Epithelial cell of prostate (primary cell): Measurements from ENCODE around the gene ISG20.
A peak's percentile ranks its signal among the peaks of the same experiment; 100 is the strongest.
"Not testable (repeated sequence)": the region's sequence is repeated elsewhere in the genome, so short reads cannot be mapped to it uniquely, and the experiment has no call there.

ENCODE experiments used
- DNase-seq: peaks from one replicate; pipeline ENCODE4 v3.0.0-alpha.2; 2011; ENCODE audit warnings: low read depth, low spot score
- H3K27ac ChIP-seq: fragments of 450-650 bp; 2 replicates; pipeline ENCODE4 v1.5.1; 2017; ENCODE audit warnings: mild to moderate bottlenecking

Gene ISG20

GRCh38 chr15:88634449-88634848 lies 4.4 kb upstream of the ISG20 start:
- H3K27ac ChIP-seq = peak overlapping the region; percentile 97
- DNase-seq = no peak

DNA sequence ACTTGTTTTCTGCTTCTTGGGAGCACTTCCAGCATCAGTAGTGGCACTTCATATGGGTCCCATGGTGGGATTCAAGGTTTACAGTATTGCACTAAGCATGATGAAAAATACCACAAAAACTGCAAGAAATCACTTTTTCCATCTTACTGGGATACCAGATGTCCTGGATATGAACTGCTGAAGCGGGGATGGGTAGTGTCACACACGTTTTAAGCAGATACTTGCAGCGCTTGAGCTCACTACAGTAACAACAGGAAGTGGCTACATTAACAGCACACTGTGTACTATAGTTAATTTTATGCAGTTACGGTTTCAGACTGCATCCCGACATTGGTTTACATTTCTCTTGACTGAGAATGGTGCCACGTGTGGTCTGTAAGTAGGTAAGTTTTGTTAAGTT lies 3.5 kb upstream of the ISG20 start:
- H3K27ac ChIP-seq = peak overlapping the region; percentile 97
- DNase-seq = no peak

DNA sequence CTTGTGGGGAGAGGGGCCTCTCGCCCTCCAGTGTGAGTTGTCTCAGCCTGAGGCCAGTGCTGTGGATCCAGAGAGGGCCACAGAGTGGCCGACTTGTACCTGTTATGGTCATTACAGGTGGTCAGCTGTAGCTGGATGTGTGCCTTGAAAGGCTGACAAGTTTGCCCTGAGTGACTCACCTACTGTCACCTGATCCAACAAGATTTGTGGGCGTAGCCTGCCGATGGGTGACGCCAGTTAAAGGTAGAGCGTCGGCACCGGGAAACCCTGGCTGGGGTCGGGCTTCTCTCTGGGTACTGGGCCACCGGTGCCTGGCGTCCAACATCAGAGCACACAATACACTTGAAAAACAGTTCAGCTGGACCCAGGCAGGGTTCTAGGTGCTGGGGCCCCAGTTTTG lies 2.8 kb upstream of the ISG20 start:
- H3K27ac ChIP-seq = peak overlapping the region; percentile 97
- DNase-seq = no peak

- peak overlapping the region; percentile 97 for H3K27ac ChIP-seq
- DNase-seq = no peak
Observed at GRCh38 chr15:88636654-88637053, 2.2 kb upstream of the ISG20 start.

GRCh38 chr15:88637436-88637835 lies 1.4 kb upstream of the ISG20 start:
- DNase-seq = no peak
- peak overlapping the region; percentile 97 for H3K27ac ChIP-seq

GRCh38 chr15:88637841-88638625 lies 783 bp upstream of the ISG20 start:
- DNase-seq = no peak

GRCh38 chr15:88641959-88642452 lies 3.2 kb downstream of the ISG20 start:
- H3K27ac ChIP-seq = no peak overlapping the region
- no peak for DNase-seq

More at GRCh38 chr15:88637841-88638625, 783 bp upstream of the ISG20 start:
- peak overlapping the region; percentile 97 for H3K27ac ChIP-seq

- not testable (repeated sequence) for H3K27ac ChIP-seq, DNase-seq
Observed at GRCh38 chr15:88642514-88642913, 3.7 kb downstream of the ISG20 start.

DNA sequence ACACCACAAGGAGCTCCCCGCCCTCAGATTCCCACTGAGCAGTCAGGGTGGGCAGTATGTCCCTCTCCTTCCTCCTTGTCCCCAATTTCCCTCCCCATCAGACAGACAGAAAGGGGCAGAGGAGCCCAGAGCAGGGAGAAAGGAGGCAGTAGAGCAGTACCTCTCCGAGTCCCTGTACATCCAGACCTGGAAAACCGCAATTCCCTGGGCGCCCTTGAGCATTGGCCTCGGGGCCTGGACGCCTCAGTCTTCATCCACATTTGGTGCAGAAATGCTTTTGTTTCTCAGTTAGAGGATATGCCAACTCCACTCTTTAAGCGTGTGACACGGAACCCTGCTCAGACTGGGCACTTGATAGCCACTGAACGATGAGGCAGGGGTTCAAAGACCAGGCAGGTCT lies 5.9 kb downstream of the ISG20 start:
- no peak for DNase-seq
- H3K27ac ChIP-seq = no peak overlapping the region

GRCh38 chr15:88645171-88646087 lies 6.6 kb downstream of the ISG20 start:
- DNase-seq = no peak
- no peak overlapping the region for H3K27ac ChIP-seq

DNA sequence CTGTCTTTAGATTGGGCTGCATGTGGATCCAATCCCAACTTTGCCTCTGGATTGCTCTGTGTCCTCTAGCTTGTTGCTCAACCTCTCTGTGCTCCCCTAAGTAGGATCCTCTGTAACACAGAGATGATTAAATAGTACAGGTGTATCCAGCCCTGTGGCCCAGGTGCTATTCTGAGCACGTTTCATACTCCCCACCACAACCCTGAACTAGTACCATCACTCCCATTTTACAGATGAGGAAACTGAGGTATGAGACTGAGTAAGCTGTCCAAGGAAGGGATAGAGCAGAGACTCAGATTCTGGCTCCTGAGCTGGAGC lies 7.2 kb downstream of the ISG20 start:
- DNase-seq = no peak
- no peak overlapping the region for H3K27ac ChIP-seq

GRCh38 chr15:88646951-88647350 lies 8.1 kb downstream of the ISG20 start:
- H3K27ac ChIP-seq = no peak overlapping the region
- DNase-seq = no peak

DNA sequence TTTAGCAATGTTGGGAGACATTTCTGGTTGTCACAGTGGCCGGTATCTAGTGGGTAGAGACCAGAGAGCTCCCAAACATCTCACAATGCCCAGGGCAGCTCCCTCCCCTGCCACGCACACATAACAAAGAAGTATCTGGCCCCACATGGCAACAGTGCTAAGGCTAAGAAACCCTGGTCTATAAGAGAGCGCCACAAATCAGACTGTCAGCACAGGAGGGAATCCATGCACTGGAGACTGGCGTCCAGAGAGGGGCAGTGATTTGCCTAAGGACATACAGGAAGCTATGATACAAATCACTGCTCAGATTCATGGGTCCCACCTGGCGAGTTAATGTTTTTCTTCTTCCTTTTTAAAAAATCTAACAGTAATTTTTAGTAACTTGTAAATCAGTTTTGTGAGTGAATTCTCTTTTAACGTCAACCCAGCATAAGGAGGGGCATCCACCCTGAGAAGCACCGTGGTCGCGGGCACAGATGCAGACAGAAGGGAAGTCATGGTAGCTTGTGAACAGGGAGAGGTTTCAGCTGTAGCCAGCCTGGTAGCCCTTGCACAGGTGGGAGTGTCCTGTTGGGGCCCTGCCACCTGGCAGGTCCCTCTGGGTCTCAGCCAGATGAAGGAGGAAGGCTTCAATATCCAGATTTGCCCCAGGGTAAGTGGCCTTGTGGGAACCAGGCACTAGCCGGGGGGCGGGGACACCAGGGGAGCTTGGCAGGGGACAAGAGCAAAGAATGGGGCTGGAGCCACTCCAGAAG lies 8.7 kb downstream of the ISG20 start:
- H3K27ac ChIP-seq = no peak overlapping the region

DNA sequence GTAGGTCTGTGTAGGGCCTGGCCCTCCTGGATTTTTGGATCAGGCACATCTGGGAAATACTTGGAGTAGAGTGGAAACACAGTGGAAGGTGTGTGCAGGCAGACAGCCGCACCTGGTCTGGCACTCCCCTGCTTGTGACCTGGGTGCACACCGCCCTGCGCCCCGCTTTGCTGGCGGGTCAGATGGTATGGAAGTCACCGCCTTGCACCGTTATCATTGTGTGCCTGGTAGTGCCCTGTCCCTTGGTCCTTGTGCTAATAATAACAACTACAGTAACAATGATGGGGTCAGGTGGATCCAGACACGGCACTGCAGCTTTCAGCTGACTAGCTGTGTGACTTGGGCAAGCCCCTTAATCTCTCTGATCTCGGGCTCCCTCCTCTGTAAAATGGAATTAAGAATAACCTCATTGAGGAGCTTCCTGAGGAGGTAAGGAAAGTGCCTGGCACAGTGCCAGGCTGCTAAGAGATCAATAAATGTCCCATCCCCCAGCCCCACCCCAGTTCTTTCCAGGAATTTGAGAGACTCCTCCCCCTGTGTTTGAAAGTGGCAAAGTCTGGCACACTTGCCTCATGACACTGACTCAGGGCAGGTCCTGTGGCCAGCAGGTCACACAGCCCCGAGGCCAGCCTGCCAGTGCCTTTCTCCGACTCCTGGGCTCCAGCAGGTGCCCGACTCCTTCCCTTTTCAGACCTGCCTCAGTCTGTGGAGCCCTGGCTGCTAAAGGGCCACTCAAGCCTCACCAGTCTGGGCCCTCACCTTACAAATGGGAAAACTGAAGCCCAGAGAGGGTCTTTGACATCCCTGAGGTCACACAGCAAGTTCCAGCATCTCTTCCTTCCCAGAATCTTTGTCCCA lies 9.8 kb downstream of the ISG20 start:
- no peak for DNase-seq
- H3K27ac ChIP-seq = peak overlapping the region; percentile 59

More for the DNA sequence above, 8.7 kb downstream of the ISG20 start:
- DNase-seq = no peak

- DNase-seq = no peak
- H3K27ac ChIP-seq = peak overlapping the region; percentile 59
Observed at GRCh38 chr15:88649286-88649733, 10.5 kb downstream of the ISG20 start.

GRCh38 chr15:88649753-88650551 lies 11.1 kb downstream of the ISG20 start:
- DNase-seq = no peak
- peak overlapping the region; percentile 59 for H3K27ac ChIP-seq

- no peak overlapping the region for H3K27ac ChIP-seq
- DNase-seq = no peak
Observed at GRCh38 chr15:88650556-88650955, 11.7 kb downstream of the ISG20 start.

GRCh38 chr15:88651136-88651732 lies 12.4 kb downstream of the ISG20 start:
- H3K27ac ChIP-seq = no peak overlapping the region
- DNase-seq = no peak
